ENCODE measurements around the gene CEACAM7.

DNA sequence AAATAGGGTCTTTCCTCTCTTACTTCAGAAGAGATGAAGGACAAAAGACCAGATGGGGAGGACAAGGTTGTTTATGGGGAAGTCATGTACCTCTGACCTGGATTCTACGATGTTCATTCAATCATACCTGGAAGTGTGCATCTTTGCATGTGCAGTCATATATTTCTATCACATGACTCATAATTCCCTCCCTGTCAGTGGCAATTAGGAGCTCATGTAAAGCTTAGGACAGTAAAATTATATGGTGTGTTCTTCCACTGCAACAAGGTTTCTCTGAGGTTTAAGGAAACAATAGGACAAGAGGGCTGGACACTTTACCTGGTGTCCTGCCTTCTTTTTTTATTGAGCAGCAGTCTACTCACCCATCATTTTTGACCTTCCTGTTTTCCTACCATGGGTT lies 19.8 kb downstream of the CEACAM7 start:
- TF ChIP-seq, protein P1, sequence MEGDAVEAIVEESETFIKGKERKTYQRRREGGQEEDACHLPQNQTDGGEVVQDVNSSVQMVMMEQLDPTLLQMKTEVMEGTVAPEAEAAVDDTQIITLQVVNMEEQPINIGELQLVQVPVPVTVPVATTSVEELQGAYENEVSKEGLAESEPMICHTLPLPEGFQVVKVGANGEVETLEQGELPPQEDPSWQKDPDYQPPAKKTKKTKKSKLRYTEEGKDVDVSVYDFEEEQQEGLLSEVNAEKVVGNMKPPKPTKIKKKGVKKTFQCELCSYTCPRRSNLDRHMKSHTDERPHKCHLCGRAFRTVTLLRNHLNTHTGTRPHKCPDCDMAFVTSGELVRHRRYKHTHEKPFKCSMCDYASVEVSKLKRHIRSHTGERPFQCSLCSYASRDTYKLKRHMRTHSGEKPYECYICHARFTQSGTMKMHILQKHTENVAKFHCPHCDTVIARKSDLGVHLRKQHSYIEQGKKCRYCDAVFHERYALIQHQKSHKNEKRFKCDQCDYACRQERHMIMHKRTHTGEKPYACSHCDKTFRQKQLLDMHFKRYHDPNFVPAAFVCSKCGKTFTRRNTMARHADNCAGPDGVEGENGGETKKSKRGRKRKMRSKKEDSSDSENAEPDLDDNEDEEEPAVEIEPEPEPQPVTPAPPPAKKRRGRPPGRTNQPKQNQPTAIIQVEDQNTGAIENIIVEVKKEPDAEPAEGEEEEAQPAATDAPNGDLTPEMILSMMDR (IDR thresholded peaks at IDR 0.05; ENCODE audit: borderline replicate concordance, extremely low read depth, low read length, poor library complexity, severe bottlenecking) = no peak
- no peak for TF ChIP-seq EZH2 (IDR thresholded peaks at IDR 0.05; ENCODE audit: borderline replicate concordance, low read depth, low read length, severe bottlenecking)

All from DND-41 (cell line).